Kasumi-1 (cell line): ENCODE measurements around the gene SMURF2.
A peak's percentile ranks its signal among the peaks of the same experiment; 100 is the strongest.
"Not testable (repeated sequence)": the region's sequence is repeated elsewhere in the genome, so short reads cannot be mapped to it uniquely, and the experiment has no call there.

Experiments
- DNase-seq, 2 experiments: peaks; one replicate each; lab custom pipeline; 2025; lab: John Stamatoyannopoulos, UW

The SMURF2 gene

DNA sequence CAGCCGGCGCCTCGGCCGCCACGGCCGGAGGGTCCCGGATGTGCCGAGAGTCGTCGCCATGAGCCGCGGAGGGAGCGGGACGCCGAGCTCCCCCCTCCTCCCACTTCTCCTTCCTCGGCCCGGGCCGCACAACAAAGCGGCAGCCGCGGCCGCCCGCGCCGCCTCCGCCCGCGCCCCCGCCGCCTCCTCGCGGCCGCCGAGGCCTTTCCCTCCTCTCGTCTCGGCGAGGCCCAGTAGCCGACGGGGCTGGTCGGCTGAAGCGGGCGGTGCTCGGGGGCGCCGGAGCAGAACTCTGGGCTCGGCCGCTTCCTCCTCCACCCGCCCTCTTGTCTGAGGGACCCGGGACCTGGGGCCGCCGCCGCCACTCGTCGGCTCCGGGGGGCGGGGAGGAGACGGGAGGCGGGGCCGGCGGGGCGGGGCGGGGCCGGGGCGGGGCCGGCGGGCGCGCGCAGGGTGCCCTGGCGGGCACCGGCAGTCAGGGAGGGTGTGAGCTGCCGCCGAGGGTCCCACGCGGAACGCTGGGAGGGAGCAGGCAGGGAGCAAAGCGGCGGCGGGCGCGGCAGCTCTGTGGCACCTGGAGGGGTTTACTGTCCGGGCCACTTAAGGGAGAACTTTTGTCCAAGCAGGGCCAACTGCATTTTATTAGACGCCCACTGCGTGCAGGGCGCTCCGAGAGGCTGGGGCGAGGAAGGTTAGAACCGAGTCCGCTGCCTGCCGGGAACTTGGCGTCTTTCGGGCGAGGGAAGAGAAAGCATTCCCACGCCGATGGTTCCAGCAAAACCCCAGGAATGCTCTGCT lies at the start of gene SMURF2:
Gene SMURF2, minus strand, starts transcription at position 332 of the 798 bp plus-strand sequence. CDS start 427 bp downstream, outside the sequence.
- DNase-seq: peak; percentile 76 to 84

DNA sequence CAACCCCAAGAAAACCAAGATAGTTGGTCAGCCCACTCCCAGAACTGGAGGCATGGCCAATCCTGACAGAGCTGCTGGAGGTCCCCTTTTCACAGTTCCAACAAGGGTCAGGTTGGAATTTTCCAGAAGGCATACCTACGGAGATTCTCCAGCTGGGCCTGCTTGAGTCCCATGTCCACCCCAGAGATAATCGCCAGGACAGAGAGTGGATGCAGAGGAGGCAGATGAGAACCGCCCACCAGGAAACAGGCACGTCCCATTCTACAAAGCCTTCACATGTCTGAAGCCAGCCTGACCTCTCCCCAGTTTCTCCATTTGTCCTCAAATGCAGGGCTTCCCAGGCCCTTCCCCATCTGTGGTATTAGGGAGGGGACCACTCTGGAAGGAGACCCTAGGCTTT lies 47.4 kb upstream of the SMURF2 start:
- peak in 1 of 2 experiments; percentile 23 for DNase-seq

DNA sequence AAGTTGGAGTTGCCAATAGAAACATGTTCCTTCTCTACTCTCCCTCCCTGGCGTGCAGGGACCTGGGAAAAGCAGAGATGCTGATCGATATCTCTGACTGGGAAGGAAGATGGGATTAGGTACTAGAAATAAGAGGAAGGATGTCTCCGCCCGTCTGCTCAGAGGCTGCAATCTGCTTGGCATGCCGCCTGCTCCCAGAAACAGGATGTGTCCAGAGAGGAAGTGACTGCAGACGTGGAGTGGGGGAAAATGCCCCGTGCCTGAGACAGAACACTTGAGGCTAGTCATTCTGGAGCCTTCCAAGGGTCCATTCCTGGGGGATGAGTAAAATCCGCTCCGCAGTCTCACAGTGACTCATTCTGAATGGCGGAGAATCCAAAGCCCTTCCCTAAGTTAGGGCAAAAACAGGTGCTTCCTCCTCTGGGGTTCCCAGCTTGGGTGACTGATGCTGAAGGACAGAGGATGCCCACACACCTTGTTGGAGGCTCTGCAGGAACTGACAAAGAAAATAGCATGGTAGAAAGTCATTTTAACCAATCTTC lies 45.0 kb upstream of the SMURF2 start:
- DNase-seq: peak; percentile 95 to 96

- no peak for DNase-seq
Measured at GRCh38 chr17:64706224-64707049, 44.3 kb upstream of the SMURF2 start.

GRCh38 chr17:64702815-64703214 lies 40.7 kb upstream of the SMURF2 start:
- no peak for DNase-seq

DNA sequence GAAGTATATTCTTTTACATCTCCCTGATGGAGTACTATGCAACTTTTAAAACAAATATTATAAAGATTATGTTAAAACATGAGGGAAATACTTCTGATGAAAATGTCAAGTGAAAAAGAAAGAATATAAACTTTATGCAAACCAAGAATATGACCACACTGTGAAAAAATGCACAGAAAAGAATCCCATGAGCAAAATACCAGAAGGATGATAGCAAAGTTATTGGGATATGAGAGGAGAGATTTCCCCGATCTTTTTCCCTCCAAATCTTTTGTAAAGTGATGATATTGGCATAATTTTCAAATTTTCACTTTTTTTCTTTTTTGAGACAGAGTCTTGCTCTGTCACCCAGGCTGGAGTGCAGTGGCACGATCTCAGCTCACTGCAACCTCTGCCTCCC lies 36.6 kb upstream of the SMURF2 start:
- DNase-seq: no peak

DNA sequence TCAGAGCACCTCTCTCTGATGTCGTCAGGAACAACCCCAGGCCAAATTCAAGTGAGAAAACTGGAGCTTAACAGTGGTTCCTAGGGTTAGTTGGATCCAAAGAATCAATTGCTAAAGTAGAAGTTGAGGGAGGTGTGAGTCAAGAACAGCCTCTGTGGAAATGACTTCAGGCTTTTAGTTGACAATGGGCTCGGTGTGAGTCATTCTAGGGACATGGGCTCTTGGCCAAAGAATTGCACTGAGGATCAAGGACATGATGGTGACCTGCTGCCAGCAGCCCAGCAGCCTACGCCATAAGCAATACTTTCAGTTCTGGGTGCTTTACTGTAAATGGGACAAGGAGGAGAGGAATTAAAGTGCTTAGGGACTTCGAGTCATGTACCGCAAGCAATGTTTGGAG lies 32.1 kb upstream of the SMURF2 start:
- no peak for DNase-seq

GRCh38 chr17:64692187-64692586 lies 30.1 kb upstream of the SMURF2 start:
- no peak for DNase-seq

DNA sequence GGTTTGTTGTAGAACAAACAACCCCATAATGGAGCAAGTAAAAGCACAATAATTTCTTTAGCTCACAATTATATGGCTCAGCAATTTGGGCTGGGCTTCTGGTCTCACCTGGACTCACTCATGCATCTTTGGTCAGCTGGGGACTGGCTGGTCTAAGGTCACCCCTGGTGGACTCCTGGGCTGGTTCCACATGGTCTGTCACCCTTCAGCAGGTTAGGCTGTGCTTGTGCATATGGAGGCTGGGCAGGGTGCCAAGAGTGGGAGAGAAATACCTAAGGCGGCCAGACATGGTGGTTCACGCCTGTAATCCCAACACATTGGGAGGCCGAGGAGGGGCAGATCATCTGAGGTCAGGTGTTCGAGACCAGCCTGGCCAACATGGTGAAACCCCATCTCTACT lies 27.0 kb upstream of the SMURF2 start:
- DNase-seq: no peak

GRCh38 chr17:64688481-64688880 lies 26.4 kb upstream of the SMURF2 start:
- no peak for DNase-seq

DNA sequence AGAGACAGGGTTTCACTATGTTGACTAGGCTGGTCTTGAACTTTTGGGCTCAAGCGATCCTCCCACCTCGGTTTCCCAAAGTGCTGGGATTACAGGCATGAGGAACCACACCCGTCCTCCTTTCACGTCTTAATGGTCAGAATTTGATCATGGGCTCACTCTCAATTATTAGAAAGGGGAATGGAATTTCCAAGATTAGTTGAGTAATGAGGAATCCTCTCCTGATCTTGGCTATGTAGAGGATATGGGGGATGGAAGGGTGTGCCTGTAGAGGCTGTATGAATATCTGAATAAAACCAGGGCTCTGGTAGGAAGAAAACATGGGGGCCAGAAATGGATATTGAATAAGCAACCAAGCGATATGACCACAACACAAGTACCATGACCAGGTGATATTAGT lies 25.9 kb upstream of the SMURF2 start:
- DNase-seq: no peak

- no peak for DNase-seq
Measured at GRCh38 chr17:64687376-64687775, 25.3 kb upstream of the SMURF2 start.

- DNase-seq: no peak
Measured at GRCh38 chr17:64686705-64687104, 24.6 kb upstream of the SMURF2 start.

DNA sequence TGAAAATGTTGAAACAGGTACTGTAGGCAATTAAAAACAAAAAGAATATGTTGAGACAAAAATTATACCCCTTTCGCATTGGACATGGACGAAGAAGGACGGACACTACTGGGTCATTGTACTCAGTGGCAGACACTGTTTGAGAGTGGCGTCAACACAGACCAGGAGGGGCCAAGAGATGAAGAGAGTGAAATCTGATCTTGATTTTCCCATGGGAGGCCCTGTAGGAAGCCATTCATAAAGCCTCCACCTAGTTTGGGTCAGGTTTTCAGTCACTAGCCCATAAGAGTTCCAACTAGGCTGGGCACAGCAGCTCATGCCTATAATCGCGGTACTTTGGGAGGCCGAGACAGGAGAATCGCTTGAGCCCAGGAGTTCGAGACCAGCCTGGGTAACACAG lies 23.6 kb upstream of the SMURF2 start:
- DNase-seq: no peak

GRCh38 chr17:64683796-64684195 lies 21.7 kb upstream of the SMURF2 start:
- DNase-seq: no peak

DNA sequence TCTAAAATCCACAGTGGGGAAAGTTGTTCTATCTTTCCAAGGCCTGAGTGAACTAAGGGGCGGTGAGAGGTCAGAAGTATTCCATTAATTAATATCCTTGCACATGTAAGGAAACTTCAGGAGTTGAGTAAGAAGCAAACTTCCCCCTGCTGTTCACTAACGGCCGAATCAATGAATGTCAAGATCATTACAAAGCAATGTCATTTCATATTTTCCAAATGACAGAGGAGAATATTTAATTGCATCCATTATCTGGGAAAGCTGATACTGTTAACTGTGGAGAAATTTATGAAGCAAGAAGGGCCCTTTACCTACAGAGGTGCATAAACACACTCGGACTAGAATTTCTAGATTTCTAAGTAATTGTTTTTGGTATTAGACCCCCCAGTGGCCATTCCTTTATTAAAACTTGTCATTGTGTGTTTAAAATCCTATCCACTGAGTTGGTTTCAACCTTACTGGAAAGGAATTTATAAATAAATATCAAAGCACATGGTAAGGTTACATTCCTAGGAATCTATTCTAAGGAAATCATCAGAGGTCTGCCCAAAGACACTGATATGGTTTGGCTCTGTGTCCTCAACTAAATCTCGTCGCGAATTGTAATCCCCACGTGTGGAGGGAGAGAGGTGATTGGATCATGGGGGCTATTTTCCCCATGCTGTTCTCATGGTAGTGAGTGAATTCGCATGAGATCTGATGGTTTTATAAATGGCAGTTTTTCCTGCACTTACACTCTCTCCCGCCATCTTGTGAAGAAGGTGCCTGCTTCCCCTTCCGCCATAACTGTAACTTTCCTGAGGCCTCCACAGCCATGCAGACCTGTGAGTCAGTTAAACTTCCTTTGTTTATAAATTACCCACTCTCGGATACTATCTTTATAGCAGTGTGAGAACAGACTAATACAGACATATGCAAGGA lies 20.4 kb upstream of the SMURF2 start:
- DNase-seq: no peak

DNA sequence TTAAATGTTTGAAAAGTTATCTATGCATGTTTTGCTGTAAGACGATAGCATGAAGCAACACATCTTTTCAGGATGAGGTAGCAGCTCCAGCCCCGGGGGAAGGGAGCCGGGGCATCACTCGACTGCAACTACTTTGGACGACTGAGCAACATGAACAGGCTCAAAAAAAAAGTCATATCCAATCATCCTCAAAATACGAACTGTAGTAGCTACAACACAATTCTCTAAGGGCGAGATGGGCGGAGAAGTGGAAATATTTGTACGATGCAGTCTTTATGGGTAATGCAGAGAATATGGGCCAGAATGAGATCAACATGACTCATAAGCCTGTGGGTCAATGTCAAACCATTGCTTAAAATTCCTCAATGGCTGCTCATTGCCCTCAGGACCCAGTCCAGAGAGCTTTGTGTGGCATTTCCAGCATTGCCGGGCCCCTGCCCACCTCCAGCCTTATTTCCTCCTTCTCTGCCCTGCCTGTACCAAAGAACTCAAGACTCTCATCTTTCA lies 17.7 kb upstream of the SMURF2 start:
- DNase-seq: no peak

- DNase-seq: no peak
Measured at GRCh38 chr17:64676763-64677162, 14.7 kb upstream of the SMURF2 start.

- DNase-seq: not testable (repeated sequence)
Measured at GRCh38 chr17:64670843-64671590, 8.9 kb upstream of the SMURF2 start.

DNA sequence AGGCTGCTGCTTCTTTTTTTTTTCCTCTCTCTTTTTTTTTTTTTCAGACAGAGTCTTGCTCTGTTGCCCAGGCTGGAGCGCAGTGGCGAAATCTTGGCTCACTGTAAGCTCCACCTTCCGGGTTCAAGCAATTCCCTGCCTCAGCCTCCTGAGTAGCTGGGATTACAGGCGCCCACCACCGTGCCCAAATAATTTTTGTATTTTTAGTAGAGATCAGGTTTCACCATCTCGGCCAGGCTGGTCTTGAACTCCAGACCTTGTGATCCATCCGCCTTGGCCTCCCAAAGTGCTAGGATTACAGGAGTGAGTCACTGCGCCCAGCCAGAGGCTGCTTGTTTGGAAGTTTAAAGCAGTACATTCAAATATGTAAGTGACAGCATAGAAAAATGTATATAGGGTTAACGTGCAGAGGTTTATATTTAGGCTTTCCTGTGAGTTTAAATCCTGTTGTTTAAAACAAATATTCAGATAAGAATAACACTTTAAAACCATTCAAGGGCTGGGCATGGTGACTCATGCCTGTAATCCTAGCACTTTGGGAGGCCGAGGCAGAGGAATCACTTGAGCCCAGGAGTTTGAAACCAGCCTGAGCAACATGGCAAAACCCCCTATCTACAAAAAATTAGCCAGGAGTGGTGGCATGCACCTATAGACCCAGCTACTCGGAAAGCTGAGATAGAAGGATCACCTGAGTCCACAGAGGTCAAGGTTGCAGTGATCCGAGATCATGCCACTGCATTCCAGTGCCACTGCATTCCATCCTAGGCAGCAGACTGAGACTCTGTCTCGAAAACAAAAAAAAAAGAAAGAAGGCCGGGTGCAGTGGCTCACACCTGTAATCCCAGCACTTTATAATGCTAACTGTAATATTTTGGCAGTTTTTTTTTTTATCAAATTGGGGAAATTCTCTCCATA lies 6.0 kb upstream of the SMURF2 start:
- not testable (repeated sequence) for DNase-seq
